Neuronal stem cell (in vitro differentiated cells): ENCODE measurements around the gene ARL6IP4.
"Not testable (repeated sequence)": the region's sequence is repeated elsewhere in the genome, so short reads cannot be mapped to it uniquely, and the experiment has no call there.

ENCODE experiments used
- DNase-seq: peaks from one replicate; pipeline ENCODE4 v3.0.0-alpha.2; 2013; ENCODE audit warnings: low spot score
- H2AFZ ChIP-seq: one replicate; pipeline ENCODE4 v1.6.1; 2013; ENCODE audit warnings: mild to moderate bottlenecking, low read length, inconsistent platforms
- H2AK5ac ChIP-seq: 2 replicates; pipeline ENCODE4 v1.6.1; 2013; ENCODE audit warnings: low read depth, mild to moderate bottlenecking, inconsistent platforms, low read length, moderate library complexity, mixed read lengths
- H2BK120ac ChIP-seq: 2 replicates; pipeline ENCODE4 v1.6.1; 2013; ENCODE audit warnings: low read depth, mild to moderate bottlenecking, inconsistent platforms, low read length, moderate library complexity, mixed read lengths
- H2BK12ac ChIP-seq: one replicate; pipeline ENCODE4 v1.6.1; 2013; ENCODE audit warnings: low read length, inconsistent platforms
- H2BK15ac ChIP-seq: 2 replicates; pipeline ENCODE4 v1.6.1; 2013; ENCODE audit warnings: mild to moderate bottlenecking, low read length, inconsistent platforms, mixed read lengths
- H2BK5ac ChIP-seq: one replicate; pipeline ENCODE4 v1.6.1; 2013; ENCODE audit warnings: inconsistent platforms, mild to moderate bottlenecking, low read length, moderate library complexity
- H3K14ac ChIP-seq: one replicate; pipeline ENCODE4 v1.6.1; 2013; ENCODE audit warnings: low read length, inconsistent platforms
- H3K18ac ChIP-seq: 2 replicates; pipeline ENCODE4 v1.6.1; 2013; ENCODE audit warnings: low read length, inconsistent platforms
- H3K23ac ChIP-seq: 2 replicates; pipeline ENCODE4 v1.6.1; 2013; ENCODE audit warnings: low read depth, mild to moderate bottlenecking, mixed read lengths, low read length, inconsistent platforms; ENCODE audit not compliant: poor library complexity
- H3K27ac ChIP-seq: replicated peaks from 3 replicates; pipeline ENCODE4 v1.5.1; 2013; ENCODE audit warnings: low read length, inconsistent platforms
- H3K27me3 ChIP-seq, 3 experiments: 2 replicates each; pipeline ENCODE4 v1.6.1; 2013; ENCODE audit warnings: low read length in 3 of 3, mild to moderate bottlenecking in 2 of 3, inconsistent platforms in 1 of 3, low read depth in 1 of 3, mixed read lengths in 1 of 3, moderate library complexity in 1 of 3; ENCODE audit not compliant: control insufficient read depth in 3 of 3, insufficient read depth in 3 of 3
- H3K36me3 ChIP-seq, 2 donors: replicated peaks in 1 of 2; 2 replicates each; pipeline ENCODE4 v1.6.1; 2013; ENCODE audit warnings: low read length in 2 of 2; ENCODE audit not compliant: control insufficient read depth in 2 of 2, insufficient read depth in 2 of 2
- H3K4ac ChIP-seq: 2 replicates; pipeline ENCODE4 v1.6.1; 2013; ENCODE audit warnings: inconsistent platforms, mild to moderate bottlenecking, low read length, moderate library complexity
- H3K4me1 ChIP-seq, 2 donors: 1 replicate in 1 of 2; 2 replicates in 1 of 2; pipeline ENCODE4 v1.6.1; 2013; ENCODE audit warnings: low read length in 2 of 2, low read depth in 1 of 2; ENCODE audit not compliant: control insufficient read depth in 2 of 2, insufficient read depth in 1 of 2
- H3K4me2 ChIP-seq: one replicate; pipeline ENCODE4 v1.6.1; 2013; ENCODE audit warnings: mild to moderate bottlenecking, low read length, inconsistent platforms; ENCODE audit not compliant: insufficient read depth, poor library complexity, severe bottlenecking
- H3K4me3 ChIP-seq, 2 donors: 2 replicates each; pipeline ENCODE4 v1.5.1; 2013; ENCODE audit warnings: low read length in 2 of 2, mild to moderate bottlenecking in 2 of 2, inconsistent platforms in 1 of 2, moderate library complexity in 1 of 2
- H3K79me1 ChIP-seq: one replicate; pipeline ENCODE4 v1.6.1; 2013; ENCODE audit warnings: low read depth, mild to moderate bottlenecking, inconsistent platforms, low read length, moderate library complexity
- H3K9ac ChIP-seq: one replicate; pipeline ENCODE4 v1.6.1; 2013; ENCODE audit warnings: mild to moderate bottlenecking, low read depth, low read length, inconsistent platforms; ENCODE audit not compliant: poor library complexity
- H3K9me3 ChIP-seq, 2 donors: replicated peaks in 1 of 2; 2 replicates each; pipeline versions ENCODE3 to v1.6.1; 2013; ENCODE audit warnings: low read length in 2 of 2, mild to moderate bottlenecking in 2 of 2, inconsistent platforms in 1 of 2, low read depth in 1 of 2, mixed read lengths in 1 of 2, moderate library complexity in 1 of 2; ENCODE audit not compliant: control insufficient read depth in 2 of 2, insufficient read depth in 1 of 2
- H4K8ac ChIP-seq: one replicate; pipeline ENCODE4 v1.6.1; 2013; ENCODE audit warnings: low read depth, mild to moderate bottlenecking, inconsistent platforms, low read length, moderate library complexity
- H4K91ac ChIP-seq: one replicate; pipeline ENCODE4 v1.6.1; 2013; ENCODE audit warnings: low read length, low read depth, mild to moderate bottlenecking, inconsistent platforms; ENCODE audit not compliant: poor library complexity
- WGBS, 2 donors: extraction: QIAGEN DNeasy Blood & Tissue Kit; methylation state at CpG; one replicate each; pipeline ENCODE4 v1.1.7; 2013; ENCODE audit warnings: missing lambda C conversion rate in 2 of 2, mixed read lengths in 1 of 2; ENCODE audit not compliant: insufficient read length in 2 of 2, insufficient replicate concordance in 1 of 2; ENCODE audit errors: extremely low coverage in 2 of 2; 5-methylcytosine and 5-hydroxymethylcytosine counted together

Gene ARL6IP4

DNA sequence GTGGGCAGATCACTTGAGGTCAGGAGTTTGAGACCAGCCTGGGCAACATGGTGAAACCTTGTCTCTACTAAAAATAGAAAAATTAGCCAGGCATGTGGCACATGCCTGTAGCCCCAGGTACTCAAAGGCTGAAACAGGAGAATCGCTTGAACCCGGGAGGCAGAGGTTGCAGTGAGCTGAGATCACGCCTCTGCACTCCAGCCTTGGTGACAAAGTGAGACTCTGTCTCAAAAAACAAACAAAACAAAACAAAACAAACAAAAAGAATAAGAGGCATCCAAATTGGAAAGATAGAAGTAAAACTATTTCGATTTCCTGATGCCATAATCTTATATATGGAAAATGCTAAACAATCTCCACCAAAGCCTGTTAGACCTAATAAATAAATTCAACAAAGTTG, 34.0 kb downstream of the ARL6IP4 start:
- not testable (repeated sequence) for H2BK15ac ChIP-seq, H2AFZ ChIP-seq, H3K4me1 ChIP-seq, H3K4me3 ChIP-seq, H3K18ac ChIP-seq, H3K14ac ChIP-seq, H3K4ac ChIP-seq, H3K27me3 ChIP-seq, H4K8ac ChIP-seq, H3K79me1 ChIP-seq, H2BK120ac ChIP-seq, H3K27ac ChIP-seq, H2AK5ac ChIP-seq, H3K36me3 ChIP-seq, H3K4me2 ChIP-seq, H4K91ac ChIP-seq, H2BK5ac ChIP-seq, H3K23ac ChIP-seq, H3K9ac ChIP-seq, DNase-seq, H2BK12ac ChIP-seq, H3K9me3 ChIP-seq
- no CpG with 5 or more reads among the region's 4 CpGs for WGBS, 2 donors

DNA sequence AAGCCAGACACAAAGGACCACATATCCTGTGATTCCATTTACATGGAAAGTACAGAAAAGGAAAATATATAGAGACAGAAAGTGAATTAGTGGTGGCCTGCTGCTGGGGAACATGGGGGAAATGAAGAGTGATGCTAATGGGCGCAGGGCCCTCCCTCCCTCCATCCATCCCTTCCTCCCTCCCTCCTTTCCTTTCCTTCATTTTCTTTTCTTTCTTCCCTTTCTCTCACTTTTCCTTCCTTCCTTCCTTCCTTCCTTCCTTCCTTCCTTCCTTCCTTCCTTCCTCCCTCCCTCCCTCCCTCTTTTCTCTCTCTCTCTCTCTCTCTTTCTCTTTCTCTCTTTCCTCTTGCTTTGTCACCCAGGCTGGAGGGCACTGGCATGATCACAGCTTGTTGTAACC, 37.3 kb downstream of the ARL6IP4 start:
- H4K8ac ChIP-seq: no peak overlapping the region
- H3K4me2 ChIP-seq: no peak overlapping the region
- H2BK5ac ChIP-seq: no peak overlapping the region
- no peak overlapping the region for H4K91ac ChIP-seq
- no peak overlapping the region for H3K4me3 ChIP-seq
- no peaks in the 10 kb centered on the region for H3K9me3 ChIP-seq
- no peak for DNase-seq
- no CpG with 5 or more reads among the region's 1 CpG for WGBS, 2 donors
- H3K27me3 ChIP-seq: no peaks in the 10 kb centered on the region
- no peaks in the 10 kb centered on the region for H3K79me1 ChIP-seq
- H2AK5ac ChIP-seq: no peak overlapping the region
- H3K9ac ChIP-seq: no peak overlapping the region
- H2BK12ac ChIP-seq: no peak overlapping the region
- no peak overlapping the region for H3K18ac ChIP-seq
- no peak overlapping the region for H2AFZ ChIP-seq
- H2BK120ac ChIP-seq: no peak overlapping the region
- H3K36me3 ChIP-seq: no peaks in the 10 kb centered on the region
- H2BK15ac ChIP-seq: no peak overlapping the region
- no peak overlapping the region for H3K14ac ChIP-seq
- H3K4ac ChIP-seq: no peak overlapping the region
- no peak overlapping the region for H3K27ac ChIP-seq
- no peaks in the 10 kb centered on the region for H3K4me1 ChIP-seq
- H3K23ac ChIP-seq: no peak overlapping the region

DNA sequence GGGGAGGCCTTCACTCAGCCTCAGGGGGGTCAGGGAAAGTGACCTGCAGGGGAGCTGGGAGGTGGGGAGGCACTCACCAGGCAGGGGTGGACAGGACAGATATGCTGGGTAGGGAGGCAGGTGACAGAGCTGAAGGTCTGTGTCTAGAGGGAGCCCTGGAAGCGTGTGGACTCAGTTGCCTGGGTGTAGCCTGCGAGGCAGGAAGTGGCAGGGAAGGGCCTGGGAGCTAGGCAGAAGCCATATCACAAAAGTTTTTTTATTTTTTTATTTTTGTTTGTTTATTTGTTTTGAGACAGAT, 39.3 kb downstream of the ARL6IP4 start:
- H3K79me1 ChIP-seq: no peaks in the 10 kb centered on the region
- no peak overlapping the region for H4K91ac ChIP-seq
- H3K4me3 ChIP-seq: no peak overlapping the region
- no peak overlapping the region for H2BK5ac ChIP-seq
- H3K36me3 ChIP-seq: no peaks in the 10 kb centered on the region
- H2AFZ ChIP-seq: no peak overlapping the region
- no peak for DNase-seq
- no peak overlapping the region for H2BK120ac ChIP-seq
- no peak overlapping the region for H3K23ac ChIP-seq
- no peaks in the 10 kb centered on the region for H3K4me1 ChIP-seq
- H3K4ac ChIP-seq: no peak overlapping the region
- H3K4me2 ChIP-seq: no peak overlapping the region
- H2BK15ac ChIP-seq: no peak overlapping the region
- H2BK12ac ChIP-seq: no peak overlapping the region
- no peak overlapping the region for H3K9ac ChIP-seq
- H3K18ac ChIP-seq: no peak overlapping the region
- no CpG with 5 or more reads among the region's 2 CpGs for WGBS, 2 donors
- H4K8ac ChIP-seq: no peak overlapping the region
- peaks cover 0 to 1% (median 0%) of the 10 kb centered on the region in 3 experiments for H3K27me3 ChIP-seq
- no peak overlapping the region for H3K27ac ChIP-seq
- no peaks in the 10 kb centered on the region for H3K9me3 ChIP-seq
- no peak overlapping the region for H2AK5ac ChIP-seq
- no peak overlapping the region for H3K14ac ChIP-seq

DNA sequence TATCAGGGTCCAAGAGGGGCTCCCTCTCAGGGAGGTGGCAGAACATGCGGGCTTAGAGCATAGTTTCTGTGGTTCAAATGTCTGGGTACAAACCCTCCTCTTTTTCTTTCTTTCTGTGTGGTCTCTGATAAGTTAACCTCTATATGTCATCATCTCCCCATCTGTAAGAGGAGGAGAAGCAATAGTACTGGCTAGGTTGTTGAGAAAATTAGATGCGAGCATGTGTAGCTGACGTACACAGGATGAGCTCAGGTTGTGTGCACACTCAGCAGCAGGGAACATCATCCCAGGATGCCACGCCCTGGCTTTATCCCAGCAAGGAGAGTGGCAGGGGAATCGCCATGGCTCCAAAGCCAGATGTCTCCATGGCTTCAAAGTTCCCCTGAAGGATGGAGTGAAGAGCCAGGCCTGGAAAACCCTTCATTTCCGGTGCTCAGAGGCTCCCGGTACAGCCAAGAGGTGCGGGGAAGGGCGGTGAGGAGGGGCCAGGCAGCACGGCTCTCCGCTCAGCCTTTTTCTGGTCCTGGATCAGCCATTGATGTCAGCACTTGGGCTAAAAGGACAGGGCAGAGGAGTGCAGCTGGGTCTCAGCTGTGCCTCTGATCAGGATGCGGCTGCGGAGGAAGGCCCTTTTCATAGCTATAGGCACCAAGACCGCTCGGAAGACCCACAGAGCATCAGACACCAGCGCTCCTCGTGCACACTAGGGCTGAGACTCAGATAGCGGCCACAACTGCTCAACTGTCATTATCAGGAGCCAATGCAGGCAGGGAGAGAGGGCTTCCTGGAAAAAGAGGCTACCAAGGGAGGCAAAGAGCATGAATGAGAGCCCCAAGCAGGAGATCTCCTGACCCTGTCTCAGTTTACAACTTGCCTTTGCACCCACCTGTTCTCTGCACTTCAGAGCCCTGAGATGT, 41.5 kb downstream of the ARL6IP4 start:
- H3K14ac ChIP-seq: no peak overlapping the region
- no peak overlapping the region for H2BK12ac ChIP-seq
- no peak overlapping the region for H2BK120ac ChIP-seq
- no peak overlapping the region for H3K4me3 ChIP-seq
- no peak overlapping the region for H3K4me2 ChIP-seq
- no peak overlapping the region for H4K91ac ChIP-seq
- WGBS, 2 donors: no CpG with 5 or more reads among the region's 18 CpGs
- peaks cover 0 to 1% (median 0%) of the 10 kb centered on the region in 3 experiments for H3K27me3 ChIP-seq
- H3K4ac ChIP-seq: no peak overlapping the region
- H3K18ac ChIP-seq: peak overlapping the region; percentile 36
- no peak overlapping the region for H3K23ac ChIP-seq
- H2AFZ ChIP-seq: no peak overlapping the region
- peak overlapping the region; percentile 74 for H2BK15ac ChIP-seq
- H3K36me3 ChIP-seq: no peaks in the 10 kb centered on the region
- peaks cover 2% of the 10 kb centered on the region for H3K79me1 ChIP-seq
- H2BK5ac ChIP-seq: no peak overlapping the region
- no peak overlapping the region for H3K27ac ChIP-seq
- peak overlapping the region; percentile 36 for H3K9ac ChIP-seq
- DNase-seq: no peak
- H3K4me1 ChIP-seq: no peaks in the 10 kb centered on the region
- no peak overlapping the region for H4K8ac ChIP-seq
- no peaks in the 10 kb centered on the region for H3K9me3 ChIP-seq
- H2AK5ac ChIP-seq: no peak overlapping the region
